Thymus (tissue), 11 donors: ENCODE measurements around the gene AGPAT3. TPM values are rescaled to one million over a fixed set of nuclear protein-coding genes. Genes with fewer than 3 reads are reported as not detected.

Experiments used
- DNase-seq, 9 donors: peaks; one replicate each; pipeline ENCODE4 v3.0.0-alpha.2; 2013; ENCODE audit warnings: low spot score in 9 of 9, low read depth in 6 of 9, missing footprints in 1 of 9
- H3K27ac ChIP-seq, 2 donors: one replicate each; pipeline ENCODE4 v1.5.1; 2013; ENCODE audit warnings: control low read depth in 1 of 2, low read depth in 1 of 2, low read length in 1 of 2, mild to moderate bottlenecking in 1 of 2, moderate library complexity in 1 of 2
- H3K27me3 ChIP-seq, 2 donors: one replicate each; pipeline ENCODE4 v1.5.1; 2013; ENCODE audit warnings: low read length in 1 of 2; ENCODE audit not compliant: control insufficient read depth in 2 of 2, insufficient read depth in 1 of 2
- H3K36me3 ChIP-seq, 2 donors: one replicate each; pipeline ENCODE4 v1.5.1; 2013; ENCODE audit warnings: low read length in 1 of 2, mild to moderate bottlenecking in 1 of 2, moderate library complexity in 1 of 2; ENCODE audit not compliant: control insufficient read depth in 2 of 2, insufficient read depth in 2 of 2
- H3K4me1 ChIP-seq, 2 donors: one replicate each; pipeline ENCODE4 v1.5.1; 2013; ENCODE audit warnings: low read length in 2 of 2; ENCODE audit not compliant: control insufficient read depth in 2 of 2, insufficient read depth in 2 of 2
- H3K4me3 ChIP-seq, 2 donors: one replicate each; pipeline ENCODE4 v1.5.1; 2013; ENCODE audit warnings: low read length in 2 of 2, control low read depth in 1 of 2, mild to moderate bottlenecking in 1 of 2
- H3K9me3 ChIP-seq, 2 donors: one replicate each; pipeline ENCODE4 v1.5.1; 2013; ENCODE audit warnings: low read length in 1 of 2, mild to moderate bottlenecking in 1 of 2; ENCODE audit not compliant: control insufficient read depth in 2 of 2, insufficient read depth in 1 of 2
- WGBS: extraction: QIAGEN DNeasy Blood & Tissue Kit; methylation state at CpG from one replicate; pipeline ENCODE4 v1.1.7; 2013; 5-methylcytosine and 5-hydroxymethylcytosine counted together
- polyA plus RNA-seq: library from polyadenylated mRNA; stranded (reverse); fragments of 200-250 nt; gene quantifications from one replicate; pipeline ENCODE4 v1.2.3, GENCODE V29; 2013
- total RNA-seq: library from RNA; stranded (reverse); fragments of 120-200 nt; gene quantifications from one replicate; pipeline ENCODE4 v1.2.4, GENCODE V29; 2013
- donor health status: healthy.

The AGPAT3 gene
- total and polyA plus RNA-seq, 2 donors: 16.2 to 19.8 TPM

GRCh38 chr21:43910460-43910859 is 45.4 kb downstream of the AGPAT3 start:
- Histone ChIP-seq H3K4me3 (no peak overlapping the region), H3K4me1 (peaks cover 0 to 12% of the 10 kb centered on the region in 2 donors), H3K27me3 (no peaks in the 10 kb centered on the region), H3K36me3 (peaks cover 7 to 12% of the 10 kb centered on the region in 2 donors), H3K27ac (no peak overlapping the region), H3K9me3 (peaks cover 3 to 21% of the 10 kb centered on the region in 2 donors)
- DNase-seq: no peak
- WGBS: 91% methylated on average over 7 of the region's 7 CpGs

- no peak for DNase-seq
- peaks cover 0 to 8% of the 10 kb centered on the region in 2 donors for H3K4me1 ChIP-seq
- 89% methylated on average over 21 of the region's 21 CpGs for WGBS
- no peak overlapping the region for H3K27ac ChIP-seq
- H3K27me3 ChIP-seq: no peaks in the 10 kb centered on the region
- H3K4me3 ChIP-seq: no peak overlapping the region
- H3K9me3 ChIP-seq: peaks cover 3 to 21% of the 10 kb centered on the region in 2 donors
- H3K36me3 ChIP-seq: peaks cover 6 to 7% of the 10 kb centered on the region in 2 donors
These were observed 46.3 kb downstream of the AGPAT3 start for GRCh38 chr21:43911015-43911934.

- H3K4me1 ChIP-seq: peaks cover 0 to 14% of the 10 kb centered on the region in 2 donors
- 98% methylated on average over 17 of the region's 17 CpGs for WGBS
- H3K9me3 ChIP-seq: peaks cover 3 to 21% of the 10 kb centered on the region in 2 donors
- no peak overlapping the region for H3K4me3 ChIP-seq
- peaks cover 0 to 5% of the 10 kb centered on the region in 2 donors for H3K36me3 ChIP-seq
- no peak overlapping the region for H3K27ac ChIP-seq
- peaks cover 0 to 2% of the 10 kb centered on the region in 2 donors for H3K27me3 ChIP-seq
- no peak for DNase-seq
These were observed 47.0 kb downstream of the AGPAT3 start for GRCh38 chr21:43911935-43912487.

DNA sequence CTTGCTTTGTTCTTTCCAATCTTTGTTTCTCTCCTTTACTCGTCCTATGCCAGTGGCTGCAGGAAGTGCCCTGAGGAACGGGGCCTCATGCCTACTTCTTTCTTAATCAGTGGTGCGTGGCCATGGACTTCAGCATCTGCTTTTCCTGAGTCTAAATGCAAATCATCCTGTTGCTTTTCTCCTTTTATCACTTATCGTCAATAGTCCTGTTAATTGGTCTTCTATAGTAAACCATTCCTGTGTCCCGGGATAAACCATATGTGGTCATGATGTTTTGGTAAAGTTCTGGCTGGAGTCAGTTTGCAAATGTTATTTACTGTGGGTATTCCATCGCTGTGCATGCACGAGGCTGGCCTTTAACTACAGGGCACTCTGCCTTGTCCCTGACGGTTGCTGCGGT is 47.5 kb downstream of the AGPAT3 start:
- H3K27ac ChIP-seq: no peak overlapping the region
- peaks cover 0 to 2% of the 10 kb centered on the region in 2 donors for H3K27me3 ChIP-seq
- H3K4me3 ChIP-seq: no peak overlapping the region
- no peak for DNase-seq
- H3K4me1 ChIP-seq: peaks cover 5 to 18% of the 10 kb centered on the region in 2 donors
- 91% methylated on average over 9 of the region's 9 CpGs for WGBS
- H3K9me3 ChIP-seq: peaks cover 3 to 21% of the 10 kb centered on the region in 2 donors
- H3K36me3 ChIP-seq: peaks cover 0 to 2% of the 10 kb centered on the region in 2 donors

DNA sequence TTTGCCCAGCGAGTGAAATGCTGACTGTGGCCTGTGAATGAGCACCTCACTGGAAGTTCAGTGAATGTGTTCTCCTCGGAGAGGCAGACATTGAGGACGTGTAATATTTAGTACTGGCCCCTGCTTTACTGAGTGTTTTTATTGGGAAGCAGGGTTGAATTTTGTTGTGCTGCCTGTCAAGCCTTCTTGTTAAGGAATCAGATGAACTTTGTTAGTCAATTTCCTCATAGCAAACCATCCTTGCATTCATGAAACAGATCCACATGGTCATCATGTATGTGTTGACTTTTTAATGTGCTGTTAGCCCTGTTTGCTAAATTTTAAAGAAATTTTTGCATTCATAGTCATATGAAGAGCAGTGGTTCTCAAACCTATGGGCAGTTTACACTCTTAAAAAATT is 47.9 kb downstream of the AGPAT3 start:
- 98% methylated on average over 3 of the region's 3 CpGs for WGBS
- H3K36me3 ChIP-seq: peaks cover 0 to 2% of the 10 kb centered on the region in 2 donors
- peaks cover 3 to 21% of the 10 kb centered on the region in 2 donors for H3K9me3 ChIP-seq
- peaks cover 0 to 2% of the 10 kb centered on the region in 2 donors for H3K27me3 ChIP-seq
- no peak for DNase-seq
- no peak overlapping the region for H3K27ac ChIP-seq
- no peak overlapping the region for H3K4me3 ChIP-seq
- peaks cover 6 to 21% of the 10 kb centered on the region in 2 donors for H3K4me1 ChIP-seq

DNA sequence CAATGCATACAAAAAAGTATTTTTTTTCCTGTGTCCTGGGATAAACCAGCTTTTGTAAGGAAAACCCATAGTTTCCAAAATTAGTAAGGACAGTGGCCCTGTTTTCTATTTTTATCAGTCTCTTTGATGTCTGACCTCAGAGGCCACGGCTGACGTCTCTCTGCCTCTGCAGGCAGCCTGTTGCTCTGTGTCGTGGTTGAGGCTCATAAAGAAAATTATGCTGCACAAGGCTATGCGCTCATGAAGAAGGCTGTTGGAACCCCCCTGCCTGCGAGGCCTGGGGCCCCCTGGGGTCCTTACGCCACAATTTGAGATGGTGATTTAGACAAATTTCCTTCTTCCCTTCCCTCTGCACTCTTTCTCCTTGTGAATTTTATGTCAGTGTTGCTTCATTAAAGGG is 48.9 kb downstream of the AGPAT3 start:
- Histone ChIP-seq H3K4me1 (peaks cover 6 to 27% of the 10 kb centered on the region in 2 donors), H3K9me3 (peaks cover 3 to 21% of the 10 kb centered on the region in 2 donors), H3K27ac (no peak overlapping the region), H3K27me3 (peaks cover 0 to 2% of the 10 kb centered on the region in 2 donors), H3K4me3 (no peak overlapping the region), H3K36me3 (peaks cover 0 to 2% of the 10 kb centered on the region in 2 donors)
- 50% methylated on average over 6 of the region's 6 CpGs for WGBS
- DNase-seq: no peak

DNA sequence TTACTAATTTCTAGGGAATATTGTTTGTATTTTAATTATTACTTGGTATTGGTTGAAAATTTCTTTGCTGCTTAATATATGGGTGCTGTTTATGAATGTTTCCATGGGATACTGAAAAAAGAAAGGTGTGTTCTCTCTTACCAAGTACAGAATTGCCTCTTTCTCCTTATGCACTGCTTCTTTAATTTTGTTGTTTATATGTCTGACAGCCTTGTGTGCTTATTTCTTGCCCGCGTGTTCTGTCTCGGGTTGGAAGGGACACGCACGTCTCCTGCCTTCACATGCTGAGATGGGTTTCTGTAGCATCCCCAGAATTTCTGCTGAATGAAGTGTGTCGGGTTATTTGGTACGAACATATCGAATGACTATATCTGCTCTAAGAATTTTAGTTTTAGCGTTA is 51.1 kb downstream of the AGPAT3 start:
- H3K4me3 ChIP-seq: no peak overlapping the region
- DNase-seq: no peak
- peaks cover 8 to 22% of the 10 kb centered on the region in 2 donors for H3K4me1 ChIP-seq
- peaks cover 0 to 2% of the 10 kb centered on the region in 2 donors for H3K27me3 ChIP-seq
- H3K27ac ChIP-seq: no peak overlapping the region
- H3K9me3 ChIP-seq: peaks cover 3 to 21% of the 10 kb centered on the region in 2 donors
- peaks cover 0 to 2% of the 10 kb centered on the region in 2 donors for H3K36me3 ChIP-seq
- WGBS: 95% methylated on average over 9 of the region's 9 CpGs

DNA sequence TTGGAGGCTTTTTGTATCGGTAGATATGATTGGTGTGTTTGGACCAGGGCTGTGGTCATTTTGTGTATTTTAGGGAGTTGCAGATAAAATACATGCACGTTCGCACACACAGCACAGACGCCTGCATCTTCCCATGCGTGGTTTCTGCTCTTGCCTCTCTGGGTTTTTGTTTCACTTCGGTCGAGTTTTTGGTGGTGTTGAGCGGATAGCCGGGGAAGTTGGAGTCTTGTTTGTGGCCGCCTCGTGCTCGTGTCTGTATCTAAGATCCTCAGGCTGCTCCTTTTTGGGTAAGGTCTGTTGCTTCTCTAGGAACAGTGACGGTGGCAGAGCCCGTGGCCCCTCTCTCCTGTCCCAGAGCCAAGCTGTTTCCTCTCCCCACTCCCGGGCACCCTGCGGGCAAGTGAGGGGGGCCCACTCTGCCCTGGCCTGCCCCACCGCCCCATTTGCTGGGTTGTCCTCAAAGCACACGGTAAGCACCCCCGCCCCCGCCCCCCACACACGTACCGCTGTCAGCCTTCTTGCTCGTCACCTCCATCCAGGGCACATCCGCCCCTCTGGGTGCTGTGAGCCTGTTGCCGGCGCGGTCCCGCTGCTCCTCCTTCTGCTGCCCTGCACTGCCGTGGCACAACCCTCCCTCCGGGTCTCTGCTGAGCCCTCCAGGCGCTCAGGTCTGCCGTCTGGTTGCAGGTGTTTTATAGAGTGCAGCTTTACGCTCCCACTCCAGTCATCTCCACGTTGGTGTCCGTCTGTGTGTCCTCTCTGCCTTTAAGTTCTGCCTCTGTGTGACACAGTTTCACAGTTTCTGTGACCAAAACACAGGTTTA is 51.9 kb downstream of the AGPAT3 start:
- peaks cover 3 to 20% of the 10 kb centered on the region in 2 donors for H3K9me3 ChIP-seq
- WGBS: 2% methylated on average over 35 of the region's 35 CpGs
- H3K4me1 ChIP-seq: peaks cover 16 to 30% of the 10 kb centered on the region in 2 donors
- H3K4me3 ChIP-seq: peak overlapping the region; percentile 37 to 45
- H3K27me3 ChIP-seq: peaks cover 0 to 2% of the 10 kb centered on the region in 2 donors
- DNase-seq: peak in 6 of 9 donors; percentile 45 to 81 (median 65)
- H3K27ac ChIP-seq: peak overlapping the region; percentile 69 to 77
- H3K36me3 ChIP-seq: peaks cover 0 to 2% of the 10 kb centered on the region in 2 donors
